H9 (cell line): ENCODE measurements around the gene ANAPC13. TPM values are rescaled to one million over a fixed set of nuclear protein-coding genes. Genes with fewer than 3 reads are reported as not detected.

Experiments
- DNase-seq: peaks from one replicate; pipeline ENCODE4 v3.0.0-alpha.2; 2017
- H2AFZ ChIP-seq: one replicate; pipeline ENCODE4 v1.6.1; 2013; ENCODE audit warnings: mild to moderate bottlenecking, low read length, control low read depth, moderate library complexity
- H2AK5ac ChIP-seq: 2 replicates; pipeline ENCODE4 v1.6.1; 2013; ENCODE audit warnings: low read length, control low read depth, mixed read lengths; ENCODE audit not compliant: insufficient read length
- H2BK120ac ChIP-seq: one replicate; pipeline ENCODE4 v1.6.1; 2013; ENCODE audit warnings: low read depth, mild to moderate bottlenecking, low read length, control low read depth, inconsistent platforms; ENCODE audit not compliant: poor library complexity, severe bottlenecking
- H2BK12ac ChIP-seq: 2 replicates; pipeline ENCODE4 v1.6.1; 2013; ENCODE audit warnings: low read length, control low read depth, mixed read lengths, low read depth; ENCODE audit not compliant: insufficient read length
- H2BK15ac ChIP-seq: 2 replicates; pipeline ENCODE4 v1.6.1; 2013; ENCODE audit warnings: low read depth, low read length, control low read depth
- H2BK20ac ChIP-seq: one replicate; pipeline ENCODE4 v1.6.1; 2013; ENCODE audit warnings: low read depth, mild to moderate bottlenecking, low read length, control low read depth, inconsistent platforms; ENCODE audit not compliant: poor library complexity, severe bottlenecking
- H2BK5ac ChIP-seq: 2 replicates; pipeline ENCODE4 v1.6.1; 2013; ENCODE audit warnings: low read length, control low read depth, mixed read lengths; ENCODE audit not compliant: insufficient read length
- H3K14ac ChIP-seq: 2 replicates; pipeline ENCODE4 v1.6.1; 2013; ENCODE audit warnings: low read length, control low read depth; ENCODE audit not compliant: insufficient read depth
- H3K18ac ChIP-seq: 2 replicates; pipeline ENCODE4 v1.6.1; 2013; ENCODE audit warnings: low read depth, mild to moderate bottlenecking, mixed read lengths, low read length, control low read depth; ENCODE audit not compliant: insufficient read length
- H3K23ac ChIP-seq: 2 replicates; pipeline ENCODE4 v1.6.1; 2013; ENCODE audit warnings: low read length, control low read depth, mixed read lengths, low read depth; ENCODE audit not compliant: insufficient read length
- H3K23me2 ChIP-seq: 2 replicates; pipeline ENCODE4 v1.6.1; 2013; ENCODE audit warnings: low read depth, mild to moderate bottlenecking, mixed read lengths, low read length, control low read depth; ENCODE audit not compliant: insufficient read length, poor library complexity, severe bottlenecking
- H3K27ac ChIP-seq: 2 replicates; pipeline ENCODE4 v1.5.1; 2013; ENCODE audit warnings: low read length, control low read depth, mixed read lengths, low read depth; ENCODE audit not compliant: insufficient read length
- H3K27me3 ChIP-seq: 2 replicates; pipeline ENCODE4 v1.6.1; 2013; ENCODE audit warnings: low read length, control low read depth, inconsistent platforms; ENCODE audit not compliant: insufficient read depth
- H3K4ac ChIP-seq: 2 replicates; pipeline ENCODE4 v1.6.1; 2013; ENCODE audit warnings: low read depth, mild to moderate bottlenecking, control low read depth, inconsistent platforms, low read length, moderate library complexity
- H3K4me1 ChIP-seq: 2 replicates; pipeline ENCODE4 v1.6.1; 2013; ENCODE audit warnings: low read length, control low read depth, inconsistent platforms; ENCODE audit not compliant: insufficient read depth
- H3K4me2 ChIP-seq: 2 replicates; pipeline ENCODE4 v1.6.1; 2013; ENCODE audit warnings: low read length, control low read depth, mixed read lengths; ENCODE audit not compliant: insufficient read length, insufficient read depth
- H3K56ac ChIP-seq: 2 replicates; pipeline ENCODE4 v1.6.1; 2013; ENCODE audit warnings: low read depth, mild to moderate bottlenecking, mixed read lengths, low read length, control low read depth; ENCODE audit not compliant: insufficient read length
- H3K79me1 ChIP-seq: 2 replicates; pipeline ENCODE4 v1.6.1; 2013; ENCODE audit warnings: low read depth, mild to moderate bottlenecking, moderate library complexity, low read length, control low read depth, inconsistent platforms; ENCODE audit not compliant: insufficient read depth, poor library complexity, severe bottlenecking
- H3K79me2 ChIP-seq: 2 replicates; pipeline ENCODE4 v1.6.1; 2013; ENCODE audit warnings: low read length, control low read depth, inconsistent platforms; ENCODE audit not compliant: insufficient read depth
- H3K9ac ChIP-seq: 2 replicates; pipeline ENCODE4 v1.6.1; 2013; ENCODE audit warnings: low read length, control low read depth, mixed read lengths; ENCODE audit not compliant: insufficient read length; ENCODE audit errors: extremely low read depth
- H3K9me3 ChIP-seq: one replicate; pipeline ENCODE4 v1.6.1; 2013; ENCODE audit warnings: low read depth, low read length, inconsistent platforms; ENCODE audit not compliant: control insufficient read depth
- H3T11ph ChIP-seq: one replicate; pipeline ENCODE4 v1.6.1; 2013; ENCODE audit warnings: mild to moderate bottlenecking, low read length, control low read depth, inconsistent platforms
- H4K20me1 ChIP-seq: one replicate; pipeline ENCODE4 v1.6.1; 2013; ENCODE audit not compliant: control insufficient read depth, insufficient read length, insufficient read depth
- H4K5ac ChIP-seq: 2 replicates; pipeline ENCODE4 v1.6.1; 2013; ENCODE audit warnings: low read depth, mild to moderate bottlenecking, mixed read lengths, low read length, control low read depth; ENCODE audit not compliant: insufficient read length
- H4K8ac ChIP-seq: replicated peaks from 2 replicates; pipeline ENCODE4 v1.6.1; 2013; ENCODE audit warnings: low read length, control low read depth, mixed read lengths, low read depth; ENCODE audit not compliant: insufficient read length
- H4K91ac ChIP-seq: 2 replicates; pipeline ENCODE4 v1.6.1; 2013; ENCODE audit warnings: low read depth, mild to moderate bottlenecking, moderate library complexity, mixed read lengths, low read length, control low read depth; ENCODE audit not compliant: insufficient read length
- H3K27ac Mint-ChIP-seq, 3 experiments: 2 replicates in 2 of 3; 3 replicates in 1 of 3; pipeline ENCODE4 v1.8.0; 2020 to 2021; ENCODE audit warnings: mixed read lengths in 3 of 3, mild to moderate bottlenecking in 1 of 3, moderate library complexity in 1 of 3
- H3K27me3 Mint-ChIP-seq: 2 replicates; pipeline ENCODE4 v1.8.0; 2021; ENCODE audit warnings: low read depth, mild to moderate bottlenecking, moderate library complexity, mixed read lengths
- H3K36me3 Mint-ChIP-seq, 3 experiments: 2 replicates in 2 of 3; 3 replicates in 1 of 3; pipeline ENCODE4 v1.8.0; 2020 to 2021; ENCODE audit warnings: low read depth in 3 of 3, mixed read lengths in 3 of 3; ENCODE audit not compliant: insufficient read depth in 1 of 3
- H3K4me1 Mint-ChIP-seq, 2 experiments: 2 replicates each; pipeline ENCODE4 v1.8.0; 2020; ENCODE audit warnings: mixed read lengths in 2 of 2
- H3K4me3 Mint-ChIP-seq, 2 experiments: 2 replicates in 1 of 2; 3 replicates in 1 of 2; pipeline ENCODE4 v1.8.0; 2020 to 2021; ENCODE audit warnings: mild to moderate bottlenecking in 2 of 2, mixed read lengths in 2 of 2, moderate library complexity in 1 of 2
- H3K9me3 Mint-ChIP-seq, 2 experiments: 2 replicates in 1 of 2; 3 replicates in 1 of 2; pipeline ENCODE4 v1.8.0; 2020; ENCODE audit warnings: mild to moderate bottlenecking in 2 of 2, mixed read lengths in 2 of 2, moderate library complexity in 1 of 2
- WGBS: extraction: QIAGEN DNeasy Blood & Tissue Kit; methylation state at CpG from one replicate; pipeline ENCODE4 v1.1.7; 2013; ENCODE audit warnings: missing lambda C conversion rate, low lambda C conversion rate, mixed read lengths; ENCODE audit not compliant: insufficient read length; ENCODE audit errors: extremely low coverage; 5-methylcytosine and 5-hydroxymethylcytosine counted together
- total RNA-seq: library from RNA; stranded (reverse); gene quantifications from 2 replicates; pipeline ENCODE4 v1.2.1, GENCODE V29; 2021
- TF ChIP-seq, protein P1 (sequence below): fragments of 200-600 bp; sonication (generic); conservative IDR thresholded peaks from 3 replicates; pipeline ENCODE4 v1.8.0; 2021; ENCODE audit warnings: antibody characterized with exemption, mild to moderate bottlenecking

The ANAPC13 gene
- total RNA-seq, 1 experiment from 2014 or later = 42.8 TPM

DNA sequence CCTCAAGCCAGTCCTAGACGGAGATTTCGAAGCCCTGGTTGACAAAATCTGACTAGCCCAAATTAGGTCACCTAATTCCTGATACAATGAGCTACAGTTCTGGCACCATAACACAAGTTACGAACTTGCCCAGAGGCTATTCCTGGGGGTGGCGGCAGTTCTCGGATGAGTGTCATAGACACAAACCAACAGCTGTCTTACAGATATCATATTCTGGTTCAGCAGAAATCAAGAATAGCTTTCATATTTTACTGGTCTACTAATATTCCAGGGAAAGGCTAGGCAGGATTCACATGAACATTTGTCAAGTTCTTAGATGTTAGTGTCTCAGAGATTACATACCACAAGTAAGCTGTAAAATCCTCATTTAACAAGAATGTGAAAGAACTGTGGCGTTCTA lies 8.8 kb downstream of the ANAPC13 start:
- H4K5ac ChIP-seq = no peak overlapping the region
- H3K79me1 ChIP-seq = no peaks in the 10 kb centered on the region
- H2BK120ac ChIP-seq = no peak overlapping the region
- no peak overlapping the region for H3K23ac ChIP-seq
- H3T11ph ChIP-seq = no peak overlapping the region
- no peaks in the 10 kb centered on the region for H3K23me2 ChIP-seq
- no peak overlapping the region for H2BK5ac ChIP-seq
- H3K4me3 Mint-ChIP-seq = no peak overlapping the region
- H3K36me3 Mint-ChIP-seq = peaks cover 10 to 49% (median 39%) of the 10 kb centered on the region in 3 experiments; a peak in 6 of 7 replicates
- H3K4me1 Mint-ChIP-seq = 0 out of 4 replicates have a peak, but pooled peaks cover 0 to 2% of the 10 kb centered on the region in 2 experiments
- no peak overlapping the region for H4K8ac ChIP-seq
- no peak overlapping the region for H2BK15ac ChIP-seq
- H3K18ac ChIP-seq = no peak overlapping the region
- H3K27ac Mint-ChIP-seq = no peak overlapping the region; a peak in 1 of 7 replicates
- no peaks in the 10 kb centered on the region for H3K27me3 Mint-ChIP-seq
- H3K79me2 ChIP-seq = no peaks in the 10 kb centered on the region
- no peak overlapping the region for H3K9ac ChIP-seq
- H3K27ac ChIP-seq = no peak overlapping the region
- H3K4me2 ChIP-seq = no peak overlapping the region
- no peak overlapping the region for H4K91ac ChIP-seq
- no CpG with 5 or more reads among the region's 6 CpGs for WGBS
- H3K4me1 ChIP-seq = no peaks in the 10 kb centered on the region
- H3K4ac ChIP-seq = no peak overlapping the region
- H2BK12ac ChIP-seq = no peak overlapping the region
- no peak overlapping the region for H3K56ac ChIP-seq
- no peaks in the 10 kb centered on the region for H3K9me3 ChIP-seq
- no peak overlapping the region for H2BK20ac ChIP-seq
- no peak overlapping the region for H2AFZ ChIP-seq
- H3K14ac ChIP-seq = no peak overlapping the region
- no peaks in the 10 kb centered on the region for H3K27me3 ChIP-seq
- H4K20me1 ChIP-seq = no peaks in the 10 kb centered on the region
- no peak overlapping the region for H2AK5ac ChIP-seq
- H3K9me3 Mint-ChIP-seq = no peaks in the 10 kb centered on the region
- TF ChIP-seq, protein P1, sequence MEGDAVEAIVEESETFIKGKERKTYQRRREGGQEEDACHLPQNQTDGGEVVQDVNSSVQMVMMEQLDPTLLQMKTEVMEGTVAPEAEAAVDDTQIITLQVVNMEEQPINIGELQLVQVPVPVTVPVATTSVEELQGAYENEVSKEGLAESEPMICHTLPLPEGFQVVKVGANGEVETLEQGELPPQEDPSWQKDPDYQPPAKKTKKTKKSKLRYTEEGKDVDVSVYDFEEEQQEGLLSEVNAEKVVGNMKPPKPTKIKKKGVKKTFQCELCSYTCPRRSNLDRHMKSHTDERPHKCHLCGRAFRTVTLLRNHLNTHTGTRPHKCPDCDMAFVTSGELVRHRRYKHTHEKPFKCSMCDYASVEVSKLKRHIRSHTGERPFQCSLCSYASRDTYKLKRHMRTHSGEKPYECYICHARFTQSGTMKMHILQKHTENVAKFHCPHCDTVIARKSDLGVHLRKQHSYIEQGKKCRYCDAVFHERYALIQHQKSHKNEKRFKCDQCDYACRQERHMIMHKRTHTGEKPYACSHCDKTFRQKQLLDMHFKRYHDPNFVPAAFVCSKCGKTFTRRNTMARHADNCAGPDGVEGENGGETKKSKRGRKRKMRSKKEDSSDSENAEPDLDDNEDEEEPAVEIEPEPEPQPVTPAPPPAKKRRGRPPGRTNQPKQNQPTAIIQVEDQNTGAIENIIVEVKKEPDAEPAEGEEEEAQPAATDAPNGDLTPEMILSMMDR = no peak
- DNase-seq = no peak
